Mammary epithelial cell (primary cell): ENCODE data around the gene KDM5A.

Source experiments
- CTCF ChIP-seq, 2 donors: IDR thresholded peaks in 1 of 2; conservative IDR thresholded peaks in 1 of 2; 2 replicates each; pipeline ENCODE4 v1.5.1; 2011 to 2012; ENCODE audit warnings: inconsistent platforms in 2 of 2, low read length in 2 of 2, mild to moderate bottlenecking in 2 of 2, control low read depth in 1 of 2, low read depth in 1 of 2; ENCODE audit not compliant: insufficient read depth in 1 of 2; ENCODE audit errors: extremely low read depth in 1 of 2
- EZH2 ChIP-seq: IDR thresholded peaks from 2 replicates; pipeline ENCODE4 v1.6.1; 2012; ENCODE audit warnings: low read length, inconsistent platforms, borderline replicate concordance

- no peak for TF ChIP-seq CTCF (conservative IDR thresholded peaks at IDR 0.05 in 1 of 2, IDR thresholded peaks at IDR 0.05 in 1 of 2; ENCODE audit: extremely low read depth in 1 of 2, insufficient read depth in 1 of 2, low read depth in 1 of 2, low read length in 2 of 2)
- TF ChIP-seq EZH2: no peak
Observed at GRCh38 chr12:325906-326305, 63.2 kb downstream of the KDM5A start.
